Hematopoietic multipotent progenitor cell treated with erythropoietin and hydrocortisone succinate and interleukin-3 and kit ligand, for 8 days (in vitro differentiated cells): ENCODE data around the gene CAMSAP2.

Experiments
- DNase-seq: peaks from one replicate; pipeline ENCODE4 v3.0.0-alpha.2; 2015

The CAMSAP2 gene

GRCh38 chr1:200901796-200902444 lies 163.2 kb downstream of the CAMSAP2 start:
- no peak for DNase-seq

DNA sequence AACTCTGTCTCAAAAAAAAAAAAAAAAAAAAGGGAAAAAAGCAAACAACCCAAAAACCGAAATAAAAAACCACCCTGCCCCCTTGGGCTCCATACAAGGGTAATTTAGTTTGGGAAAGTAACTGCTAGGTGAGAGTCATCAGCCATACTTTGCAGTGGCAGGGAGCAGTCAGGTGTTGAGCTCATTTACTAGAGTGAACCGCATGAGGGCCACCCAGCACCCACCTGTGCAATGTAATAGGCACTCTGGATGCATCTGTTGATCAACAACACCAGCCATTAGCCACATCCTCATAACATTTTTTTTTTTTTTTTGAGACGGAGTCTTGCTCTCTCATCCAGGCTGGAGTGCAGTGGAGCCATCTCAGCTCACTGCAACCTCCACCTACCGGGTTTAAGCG lies 165.1 kb downstream of the CAMSAP2 start:
- no peak for DNase-seq

DNA sequence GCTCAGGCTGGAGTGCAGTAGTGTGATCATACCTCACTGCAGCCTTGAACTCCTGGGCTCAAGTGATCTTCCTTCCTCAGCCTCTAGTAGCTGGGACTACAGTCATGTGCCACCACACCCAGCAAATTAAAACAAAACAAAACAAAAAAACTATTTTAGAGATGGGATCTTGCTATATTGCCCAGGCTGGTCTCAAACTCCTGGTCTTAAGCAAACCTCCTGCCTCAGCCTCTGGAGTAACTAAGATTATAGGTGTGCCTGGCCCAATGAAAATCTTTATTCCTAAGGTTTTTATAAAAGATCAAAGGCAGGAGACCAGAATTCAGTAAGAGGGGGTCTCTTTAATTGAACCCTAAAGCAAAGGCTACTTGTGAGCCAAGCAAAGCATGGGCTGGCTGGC lies 166.1 kb downstream of the CAMSAP2 start:
- no peak for DNase-seq

- DNase-seq = no peak
Measured at GRCh38 chr1:200905411-200906052, 166.8 kb downstream of the CAMSAP2 start.

DNA sequence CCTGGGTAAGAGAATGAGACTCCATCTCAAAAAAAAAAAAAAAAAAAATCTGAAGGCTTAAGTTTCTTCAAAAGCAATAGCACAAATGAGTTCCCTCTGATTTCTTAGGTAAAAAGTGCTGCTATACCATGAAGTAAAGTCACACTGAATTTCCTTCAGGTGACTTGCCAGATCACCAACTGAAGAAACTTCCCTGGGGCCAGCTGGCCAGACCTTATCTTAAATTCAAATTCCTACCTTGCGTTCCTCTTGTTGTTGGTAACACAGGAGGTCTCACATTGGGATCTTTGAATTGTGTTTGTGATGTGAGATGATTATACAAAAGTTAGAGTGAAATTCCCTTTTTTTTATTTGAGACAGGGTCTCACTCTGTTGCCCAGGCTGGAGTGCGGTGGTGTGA lies 167.8 kb downstream of the CAMSAP2 start:
- DNase-seq = no peak

DNA sequence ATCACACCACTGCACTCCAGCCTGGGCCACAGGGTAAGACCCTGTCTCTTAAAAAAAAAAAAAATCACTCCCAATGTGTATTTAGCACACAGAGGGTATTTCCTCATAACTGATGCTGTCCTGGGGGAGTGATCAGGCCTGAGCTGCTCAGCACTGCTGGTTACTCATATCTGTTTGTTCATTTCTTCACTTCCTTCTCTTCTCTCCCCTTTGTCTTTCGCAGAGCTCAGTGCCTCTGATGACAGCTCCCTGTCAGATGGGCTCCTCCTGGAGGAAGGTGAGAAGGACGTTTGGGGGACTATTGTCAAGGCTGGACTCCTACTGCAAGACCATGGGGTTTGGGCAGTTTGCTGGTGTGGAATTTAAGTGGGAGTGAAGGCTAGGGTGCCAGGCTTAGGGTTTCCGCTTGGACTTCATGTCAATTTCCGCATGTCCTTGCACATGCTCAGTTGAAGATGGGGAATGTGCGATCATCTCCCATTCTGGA lies 169.0 kb downstream of the CAMSAP2 start:
- DNase-seq = no peak

DNA sequence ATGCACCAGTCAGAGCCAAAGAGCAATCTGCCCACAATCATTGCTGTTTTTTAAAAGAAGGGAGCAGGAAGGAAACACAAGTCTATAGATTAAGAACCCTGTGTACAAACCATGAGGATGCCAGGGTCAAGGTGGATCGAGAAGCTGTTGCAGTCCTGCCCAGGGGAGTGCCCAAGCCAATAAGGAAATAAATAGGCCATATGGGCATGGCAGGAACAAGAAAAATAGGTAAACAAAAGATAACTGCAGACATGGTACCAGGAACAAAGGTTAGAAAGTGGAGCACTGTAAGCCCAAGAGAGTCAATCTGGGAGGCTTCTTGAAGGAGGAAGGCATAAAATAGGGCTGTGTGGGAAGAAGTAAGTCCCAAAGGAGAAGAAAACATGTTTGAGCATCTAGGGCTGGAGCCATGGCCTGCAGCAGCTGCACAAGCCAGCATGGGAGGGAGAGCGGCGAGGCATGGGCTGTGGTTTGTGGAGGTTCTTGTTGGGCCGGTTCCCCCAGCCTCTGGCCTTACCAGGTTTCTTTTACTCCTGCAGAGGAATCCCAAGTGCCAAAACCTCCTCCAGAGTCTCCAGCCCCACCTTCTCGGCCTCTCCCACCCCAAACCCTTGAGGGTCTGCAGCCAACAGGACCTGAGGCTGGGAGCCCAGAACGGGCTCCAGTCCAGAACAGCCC lies 169.6 kb downstream of the CAMSAP2 start:
- no peak for DNase-seq

DNA sequence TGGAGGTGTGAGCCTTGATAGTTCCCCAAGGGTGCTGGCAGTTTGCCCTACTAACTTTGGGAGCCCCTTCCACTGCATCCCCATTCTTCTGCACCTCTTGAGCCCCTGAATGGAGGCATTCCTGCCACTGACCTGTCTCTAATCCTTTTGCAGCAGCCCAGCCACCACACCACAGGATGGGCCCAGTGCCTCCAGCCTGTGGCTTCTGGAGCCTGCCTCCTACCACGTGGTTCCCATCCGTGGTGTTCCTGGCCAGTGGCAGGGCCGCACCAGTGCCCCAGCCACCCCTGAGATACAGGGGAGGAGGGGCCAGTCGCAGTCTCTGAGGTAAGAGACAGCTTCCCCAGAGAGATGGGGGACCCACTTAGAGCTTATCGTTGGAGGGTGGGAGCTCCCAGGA lies 170.4 kb downstream of the CAMSAP2 start:
- no peak for DNase-seq

GRCh38 chr1:200909757-200910239 lies 171.1 kb downstream of the CAMSAP2 start:
- no peak for DNase-seq
